Right ventricle myocardium inferior (tissue), 1 donor: ENCODE results near the gene ABCC10. TPM values are rescaled to one million over a fixed set of nuclear protein-coding genes. Genes with fewer than 3 reads are reported as not detected.
"Not testable (repeated sequence)": the region's sequence is repeated elsewhere in the genome, so short reads cannot be mapped to it uniquely, and the experiment has no call there.

Source experiments
- ATAC-seq: fragments of 200-7000 bp; cut with Tn5 transposase; one replicate; pipeline ENCODE4 v1.9.1; 2020; ENCODE audit warnings: mild to moderate bottlenecking, moderate library complexity
- DNase-seq: peaks from one replicate; pipeline ENCODE4 v3.0.0; 2021; ENCODE audit errors: missing footprints
- intact Hi-C: fragments of 100-400 bp; cut with DNase I; formaldehyde crosslinking; loops from one replicate; pipeline ENCODE4 v1.11.0; 2022
- total RNA-seq: library from RNA; stranded (reverse); fragmentation: NEBNext Ultra II Directional; extraction: Animal tissue kit (Norgen Biotek cat#: 25700); gene quantifications from one replicate; pipeline ENCODE4 v1.2.1, GENCODE V29; 2021
- donor health status: DM: no; HTN: yes; CAD: no; lungs with severe emphysema.

Gene ABCC10
- total RNA-seq, 1 donor from 2014 or later = 14.8 TPM

GRCh38 chr6:43455531-43456428 is 28.4 kb downstream of the ABCC10 start, which contains the start of gene DLK2:
DLK2 (minus strand) TSS chr6:43455548; CDS start chr6:43454825, 723 bp downstream.
- no peak for DNase-seq
- intact Hi-C loops = loop anchor here (2.0 kb wide), 1 partner anchor 41 kb away; no protein-coding TSS in a partner anchor
- ATAC-seq = no peak

DNA sequence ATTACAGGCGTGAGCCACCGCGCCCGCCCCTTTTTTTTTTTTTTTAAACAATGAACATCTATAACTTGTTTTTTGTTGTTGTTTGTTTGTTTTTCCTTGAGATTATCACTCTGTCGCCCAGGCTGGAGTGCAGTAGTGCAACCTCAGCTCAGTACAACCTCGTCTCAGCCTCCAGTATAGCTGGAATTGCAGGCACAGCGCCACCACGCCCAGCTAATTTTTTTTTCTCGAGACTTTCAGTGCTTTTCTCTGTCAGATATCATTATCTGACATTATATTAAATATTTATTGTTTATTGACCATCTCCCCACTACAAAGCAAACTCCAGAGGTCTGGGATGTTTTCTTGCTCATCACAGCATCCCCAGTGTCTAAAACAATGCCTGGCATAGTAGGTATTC is 30.3 kb downstream of the ABCC10 start:
- DNase-seq (no peak), ATAC-seq (no peak)
- intact Hi-C loops = no loop called here

GRCh38 chr6:43458154-43458553 is 30.8 kb downstream of the ABCC10 start:
- ATAC-seq, DNase-seq, intact Hi-C loops: not testable (repeated sequence)

DNA sequence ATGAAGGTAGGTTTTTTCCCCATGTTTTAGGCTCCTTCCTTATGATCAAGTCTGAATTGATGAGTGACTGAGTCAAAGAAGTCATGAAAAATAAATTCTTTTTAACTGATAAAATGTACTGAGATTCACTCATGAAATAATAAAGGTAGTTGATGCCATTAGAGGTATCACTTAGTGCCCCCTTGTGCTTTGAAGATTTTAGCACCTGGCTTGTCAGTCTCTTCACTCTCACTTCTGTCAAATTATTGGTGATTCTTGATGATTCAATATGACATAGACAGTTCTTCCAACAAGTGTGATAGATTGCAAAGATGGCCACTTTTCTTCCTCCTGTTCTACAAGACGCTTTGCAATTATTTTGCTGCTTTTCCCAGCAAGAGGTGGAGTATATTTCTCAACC is 32.2 kb downstream of the ABCC10 start:
- intact Hi-C loops = no loop called here
- no peak for ATAC-seq
- no peak for DNase-seq

GRCh38 chr6:43460032-43460431 is 32.7 kb downstream of the ABCC10 start:
- DNase-seq (no peak), ATAC-seq (no peak)
- intact Hi-C loops = no loop called here

- ATAC-seq (no peak), DNase-seq (no peak)
- intact Hi-C loops = no loop called here
These were observed 34.6 kb downstream of the ABCC10 start for GRCh38 chr6:43461936-43462335.

DNA sequence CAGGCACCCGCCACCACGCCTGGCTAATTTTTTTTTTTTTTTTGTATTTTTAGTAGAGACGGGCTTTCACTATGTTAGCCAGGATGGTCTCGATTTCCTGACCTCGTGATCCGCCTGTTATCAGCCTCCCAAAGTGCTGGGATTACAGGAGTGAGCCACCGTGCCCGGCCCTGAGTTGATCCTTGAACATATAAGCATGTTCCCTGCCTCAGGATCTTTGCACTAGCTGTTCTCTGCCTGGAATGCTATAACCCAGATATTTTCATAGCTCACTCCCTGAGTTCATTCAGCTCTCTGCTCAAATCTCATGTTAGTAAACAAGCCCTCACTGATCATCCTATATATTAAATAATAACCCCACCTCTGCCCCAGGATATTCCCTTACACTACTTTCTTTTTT is 37.0 kb downstream of the ABCC10 start:
- ATAC-seq (no peak), DNase-seq (no peak)
- intact Hi-C loops = no loop called here

DNA sequence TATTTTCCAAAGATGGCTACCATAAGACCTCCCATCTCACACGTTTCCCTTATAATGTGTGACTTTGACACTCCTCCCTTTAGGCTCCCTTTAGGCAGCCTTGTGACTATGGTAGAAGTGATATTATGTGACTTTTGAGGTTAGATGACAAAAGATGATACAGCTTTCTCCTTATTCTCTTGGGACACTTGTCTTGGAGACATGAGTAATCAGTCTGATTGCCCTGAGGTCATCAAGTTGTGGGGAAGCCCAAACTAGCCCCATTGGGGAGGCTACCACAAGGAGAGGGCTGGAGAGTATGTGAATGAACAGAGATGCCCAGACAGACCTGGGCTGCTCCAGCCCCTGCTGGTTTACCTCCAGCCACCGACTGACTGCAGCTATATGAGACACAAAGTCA is 38.6 kb downstream of the ABCC10 start:
- intact Hi-C loops = no loop called here
- no peak for ATAC-seq
- DNase-seq = no peak

- intact Hi-C loops, DNase-seq, ATAC-seq: not testable (repeated sequence)
These were observed 39.9 kb downstream of the ABCC10 start for GRCh38 chr6:43467265-43467664.

DNA sequence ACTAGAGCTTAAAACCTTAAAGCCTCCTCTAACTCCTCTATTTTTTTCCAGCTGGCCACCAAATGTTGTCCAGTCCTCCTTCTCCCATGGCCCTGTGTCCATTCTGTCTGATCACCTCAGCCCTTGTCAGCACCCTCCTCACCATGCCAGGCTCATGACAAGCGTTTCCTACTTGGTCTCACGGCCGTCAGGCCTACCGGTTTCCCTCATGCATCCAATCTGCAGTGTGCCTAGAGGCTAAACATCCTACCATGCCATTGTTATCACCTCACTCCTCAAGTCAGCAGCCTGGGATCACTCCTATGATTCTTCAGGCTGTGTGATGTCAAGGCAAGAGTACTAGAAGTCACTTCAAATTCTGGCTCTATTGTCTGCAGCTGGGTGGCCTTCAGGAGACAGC is 40.4 kb downstream of the ABCC10 start:
- intact Hi-C loops = no loop called here
- peak; percentile 56 for ATAC-seq

GRCh38 chr6:43468240-43468639 is 40.9 kb downstream of the ABCC10 start:
- intact Hi-C loops = no loop called here
- ATAC-seq (peak; percentile 56), DNase-seq (no peak)

More for the DNA sequence above, 40.4 kb downstream of the ABCC10 start:
- no peak for DNase-seq

- intact Hi-C loops = no loop called here
- peak; percentile 85 for ATAC-seq
- no peak for DNase-seq
These were observed 41.7 kb downstream of the ABCC10 start for GRCh38 chr6:43468748-43469681.

GRCh38 chr6:43469947-43470346 is 42.6 kb downstream of the ABCC10 start:
- intact Hi-C loops = loop anchor here (2.0 kb wide), 1 partner anchor 25 kb away; no protein-coding TSS in a partner anchor
- ATAC-seq (no peak), DNase-seq (no peak)

DNA sequence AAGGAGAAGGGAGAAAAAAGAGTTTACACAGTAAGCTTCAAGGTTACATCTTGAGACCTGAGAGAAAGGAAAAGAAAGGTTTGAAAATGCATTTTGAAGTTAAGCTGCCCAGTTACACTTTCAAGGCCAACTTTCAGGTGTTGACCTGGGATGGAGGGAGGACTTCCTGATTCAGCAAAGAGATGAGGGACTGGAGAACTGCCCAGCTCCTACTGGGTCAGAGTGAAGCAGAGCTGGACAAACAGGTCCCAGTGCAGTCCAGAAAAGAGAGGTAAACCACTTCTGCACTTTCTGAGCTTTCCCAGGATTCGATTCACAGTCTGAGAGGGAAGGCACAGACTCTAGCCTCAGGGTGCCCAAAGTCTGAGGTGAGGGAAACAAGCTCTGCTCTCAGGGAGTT is 44.1 kb downstream of the ABCC10 start:
- intact Hi-C loops = loop anchor here (2.0 kb wide), 1 partner anchor 23 kb away; no protein-coding TSS in a partner anchor
- no peak for ATAC-seq
- no peak for DNase-seq

- intact Hi-C loops = no loop called here
- ATAC-seq (no peak), DNase-seq (no peak)
These were observed 45.2 kb downstream of the ABCC10 start for GRCh38 chr6:43472515-43472914.

DNA sequence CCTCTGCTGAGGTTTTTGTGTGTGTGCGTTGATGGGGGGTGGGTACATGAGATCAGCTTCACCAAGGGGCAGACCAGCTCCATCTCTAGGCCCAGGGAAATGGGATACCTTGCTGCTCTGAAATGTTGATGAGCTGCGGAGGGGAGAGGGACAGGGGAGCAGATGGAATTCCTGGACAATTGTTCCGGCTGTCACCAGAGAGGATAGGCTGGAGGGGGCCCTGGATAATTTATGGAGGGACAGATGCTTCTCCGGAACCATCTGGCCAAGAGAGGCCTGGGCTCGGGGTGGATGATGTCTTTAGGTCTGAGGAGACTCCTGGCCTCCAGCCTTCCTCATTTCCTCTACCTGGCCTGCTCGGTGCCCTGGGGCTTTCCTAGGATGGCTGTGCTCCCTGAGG is 48.2 kb downstream of the ABCC10 start:
- intact Hi-C loops = no loop called here
- ATAC-seq (no peak), DNase-seq (no peak)

- no peak for ATAC-seq
- intact Hi-C loops = no loop called here
- no peak for DNase-seq
These were observed 49.4 kb downstream of the ABCC10 start for GRCh38 chr6:43476746-43477145.

- peak; percentile 100 for ATAC-seq
- DNase-seq = peak; percentile 97
- intact Hi-C loops = no loop called here
These were observed 50.1 kb downstream of the ABCC10 start, which contains the start of gene TJAP1 for GRCh38 chr6:43477235-43478007. TJAP1 (plus strand) TSS chr6:43477570; CDS start chr6:43499002, 21,432 bp downstream.
